CMK (cell line): ENCODE results near the gene NHLRC3.
"Not testable (repeated sequence)": the region's sequence is repeated elsewhere in the genome, so short reads cannot be mapped to it uniquely, and the experiment has no call there.

ENCODE experiments used
- DNase-seq: peaks from one replicate; pipeline ENCODE4 v3.0.0-alpha.2; 2010; ENCODE audit warnings: low read depth

NHLRC3 gene

DNA sequence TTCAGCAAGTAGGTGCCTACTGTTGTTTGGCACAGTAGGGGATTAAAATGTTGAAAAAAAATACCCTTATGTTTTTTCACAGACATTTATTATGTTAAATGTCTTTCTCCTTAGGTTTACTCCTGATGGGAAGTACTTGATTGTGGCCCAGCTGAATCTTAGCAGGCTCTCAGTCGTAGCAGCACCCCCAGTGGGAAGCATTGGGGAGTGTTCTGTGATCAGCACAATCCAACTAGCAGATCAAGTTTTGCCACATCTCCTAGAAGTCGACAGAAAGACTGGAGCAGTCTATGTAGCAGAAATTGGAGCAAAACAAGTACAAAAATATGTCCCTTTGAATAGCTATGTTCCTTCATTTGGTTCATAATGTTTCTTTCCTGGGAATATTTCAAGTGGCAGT, 9.3 kb downstream of the NHLRC3 start:
- DNase-seq: no peak

DNA sequence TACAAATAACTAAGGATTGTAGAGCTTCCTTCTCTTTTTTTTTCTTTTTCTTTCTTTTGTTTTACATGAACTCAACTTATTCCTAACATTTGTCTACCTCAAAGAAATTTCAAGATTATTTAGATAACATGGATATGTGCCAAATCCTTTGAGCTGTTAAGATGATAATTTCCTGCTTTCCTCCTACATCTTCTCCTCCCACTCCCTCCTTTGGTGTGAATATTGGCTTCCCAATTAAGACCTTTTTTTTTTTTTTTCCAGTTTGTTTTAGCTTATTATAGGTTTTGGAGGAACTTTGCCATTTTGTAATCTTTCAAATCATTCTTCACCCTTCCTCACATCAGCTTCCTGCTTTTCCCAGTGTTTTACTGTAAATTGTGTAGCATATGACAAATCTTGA, 10.6 kb downstream of the NHLRC3 start:
- no peak for DNase-seq

DNA sequence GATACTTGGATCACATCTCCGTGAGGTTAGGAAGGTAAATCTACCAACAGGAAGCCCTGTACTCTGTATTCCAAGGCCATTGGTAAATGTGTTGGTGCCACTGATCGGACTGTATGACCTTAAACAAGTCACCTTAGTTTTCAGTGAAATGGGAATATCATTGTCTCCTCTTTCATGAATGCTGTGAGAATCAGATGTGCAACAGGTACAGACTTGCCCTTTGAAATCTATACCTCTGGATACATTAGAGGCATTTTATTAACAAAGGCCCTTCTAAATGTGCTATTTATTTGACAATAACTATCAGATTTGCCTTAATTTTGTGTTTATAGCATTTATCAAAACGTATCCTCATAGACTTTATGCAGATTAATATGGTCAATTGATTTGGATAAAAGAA, 11.0 kb downstream of the NHLRC3 start:
- no peak for DNase-seq

DNA sequence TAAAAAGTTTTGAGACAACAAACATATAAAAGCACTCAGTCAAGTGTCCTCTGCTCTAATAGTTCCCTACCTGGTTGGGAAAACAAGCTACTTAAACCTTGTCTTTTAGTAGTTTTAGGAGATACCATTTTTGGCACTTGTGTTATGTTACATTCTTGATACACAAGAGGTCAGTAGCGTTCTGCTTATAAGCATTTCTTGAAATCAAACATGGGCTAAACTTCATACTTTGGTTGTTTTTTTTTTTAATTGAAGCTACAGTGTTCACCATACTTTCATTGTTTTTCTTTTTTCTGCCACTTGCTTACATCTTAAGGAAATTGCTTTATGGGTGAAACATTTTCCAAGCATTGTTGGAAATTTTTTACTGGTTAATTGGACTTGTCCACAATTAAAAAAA, 12.9 kb downstream of the NHLRC3 start:
- no peak for DNase-seq

DNA sequence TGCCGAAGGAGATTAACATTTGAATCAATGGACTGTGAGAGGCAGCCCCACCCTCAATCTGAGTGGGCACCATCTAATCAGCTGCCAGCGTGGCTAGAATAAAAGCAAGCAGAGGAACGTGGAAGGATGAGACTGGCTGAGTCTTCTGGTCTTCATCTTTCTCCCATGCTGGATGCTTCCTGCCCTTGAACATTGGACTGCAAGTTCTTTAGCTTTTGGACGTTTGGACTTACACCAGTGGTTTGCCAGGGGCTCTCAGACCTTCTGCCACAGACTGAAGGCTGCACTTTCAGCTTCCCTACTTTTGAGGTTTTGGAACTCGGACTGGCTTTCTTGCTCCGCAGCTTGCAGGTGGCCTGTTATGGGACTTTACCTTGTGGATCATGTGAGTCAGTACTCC, 14.7 kb downstream of the NHLRC3 start:
- no peak for DNase-seq

DNA sequence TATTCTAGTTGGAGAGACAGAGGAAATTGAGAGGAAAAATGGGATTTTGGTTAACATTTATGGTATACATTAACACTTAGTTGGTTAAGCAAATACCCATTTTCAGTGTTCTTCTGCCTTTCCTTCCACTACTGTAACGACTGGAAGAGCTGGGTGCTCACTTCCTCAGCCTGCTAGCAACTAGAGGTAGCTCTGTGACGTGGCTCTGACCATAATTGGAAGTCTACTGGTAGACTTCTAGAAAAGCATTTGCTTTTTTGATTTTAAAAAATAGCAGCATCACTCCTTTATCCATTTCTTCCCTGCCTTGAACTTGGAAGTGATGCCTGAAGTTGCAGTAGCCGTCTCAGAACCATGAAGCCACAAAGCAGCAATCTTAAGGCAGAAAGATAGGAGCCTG, 15.9 kb downstream of the NHLRC3 start:
- no peak for DNase-seq

DNA sequence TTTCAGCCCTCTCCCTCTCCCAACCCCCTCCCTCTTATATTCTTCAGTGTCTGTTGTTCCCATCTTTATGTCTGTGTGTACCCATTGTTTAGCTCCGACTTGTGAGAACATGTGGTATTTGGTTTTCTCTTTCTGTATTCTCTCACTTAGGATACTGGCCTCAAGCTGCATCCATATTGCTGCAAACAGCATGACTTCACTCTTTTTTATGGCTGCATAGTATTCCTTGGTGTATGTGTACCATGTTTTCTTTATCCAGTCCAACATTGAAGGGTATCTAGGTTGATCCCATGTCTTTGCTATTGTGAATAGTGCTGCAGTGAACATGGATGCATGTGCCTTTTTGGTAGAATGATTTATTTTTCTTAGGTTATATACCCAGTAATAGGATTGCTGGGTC, 17.8 kb downstream of the NHLRC3 start:
- DNase-seq: no peak

DNA sequence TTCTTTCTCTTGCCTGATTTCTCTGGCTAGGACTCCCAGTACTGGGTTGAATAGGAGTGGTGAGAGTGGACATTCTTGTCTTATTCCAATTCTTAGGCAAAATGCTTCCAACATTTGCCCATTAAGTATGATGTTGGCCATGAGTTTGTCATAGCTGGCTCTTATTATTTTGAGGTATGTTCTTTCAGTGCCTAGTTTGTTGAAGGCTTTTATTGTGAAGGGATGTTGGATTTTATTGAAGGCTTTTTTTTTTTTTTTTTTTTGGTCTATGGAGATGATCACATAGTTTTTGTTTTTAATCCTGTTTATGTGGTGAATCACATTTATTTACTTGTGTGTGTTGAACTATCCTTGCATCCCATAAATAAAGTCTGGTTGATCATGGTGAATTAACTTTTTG, 19.8 kb downstream of the NHLRC3 start:
- DNase-seq: no peak

DNA sequence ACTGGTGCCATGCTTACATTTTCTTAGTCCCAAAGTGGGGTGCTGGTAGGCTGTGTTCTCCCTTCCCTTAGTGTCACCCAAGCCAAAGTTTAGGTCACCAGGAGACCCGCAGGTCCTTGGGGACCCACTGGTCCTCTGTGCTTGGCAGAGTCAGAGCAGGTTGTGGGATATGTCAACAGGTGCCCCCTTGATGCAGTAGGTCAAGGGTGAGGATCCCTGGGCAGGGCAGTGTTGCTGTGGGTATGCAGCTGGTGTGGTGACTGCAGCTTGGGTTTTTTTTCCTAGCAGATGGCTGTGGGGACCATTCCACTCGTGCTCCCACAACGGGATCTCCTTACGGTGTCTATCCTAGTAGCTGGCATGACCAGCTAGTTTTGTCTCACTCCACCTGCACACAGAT, 23.7 kb downstream of the NHLRC3 start:
- DNase-seq: no peak

DNA sequence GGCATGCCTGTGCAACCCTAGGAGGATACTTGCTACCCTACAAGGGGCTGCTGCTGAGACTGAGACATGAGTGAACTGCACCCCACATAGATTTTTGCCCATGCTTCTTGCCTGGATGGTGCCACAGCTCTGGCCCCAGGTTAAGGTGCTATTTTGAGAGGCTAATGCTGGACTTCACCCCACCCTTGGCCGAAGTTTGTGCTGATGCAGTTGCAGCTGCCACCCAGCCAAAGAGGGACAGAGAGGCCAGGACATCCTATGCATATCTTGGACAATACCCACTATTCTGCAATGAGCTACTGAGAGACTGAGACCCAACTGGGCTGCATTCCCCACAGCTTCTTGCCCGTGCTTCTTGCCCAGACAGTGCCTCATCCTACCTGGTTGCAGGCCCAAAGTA, 34.6 kb downstream of the NHLRC3 start:
- no peak for DNase-seq

DNA sequence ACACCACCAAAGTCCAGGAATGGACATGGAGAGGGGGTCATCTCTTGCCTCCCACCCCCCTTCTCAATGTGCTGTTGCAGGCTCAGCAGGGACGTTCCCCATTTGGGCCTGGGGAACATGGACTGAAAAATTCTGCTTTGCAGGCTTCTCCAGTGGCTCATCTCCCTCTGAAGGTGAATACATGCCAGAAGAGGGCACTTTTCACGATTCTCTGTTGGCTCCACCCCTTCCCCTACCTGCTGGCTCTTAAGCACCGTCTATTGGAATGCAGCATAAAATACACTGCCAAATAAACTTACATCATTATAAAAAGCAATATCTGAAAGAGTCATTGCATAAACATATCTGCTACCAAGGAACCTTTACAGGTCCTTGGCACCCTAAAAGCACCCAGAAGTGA, 35.7 kb downstream of the NHLRC3 start:
- DNase-seq: no peak

DNA sequence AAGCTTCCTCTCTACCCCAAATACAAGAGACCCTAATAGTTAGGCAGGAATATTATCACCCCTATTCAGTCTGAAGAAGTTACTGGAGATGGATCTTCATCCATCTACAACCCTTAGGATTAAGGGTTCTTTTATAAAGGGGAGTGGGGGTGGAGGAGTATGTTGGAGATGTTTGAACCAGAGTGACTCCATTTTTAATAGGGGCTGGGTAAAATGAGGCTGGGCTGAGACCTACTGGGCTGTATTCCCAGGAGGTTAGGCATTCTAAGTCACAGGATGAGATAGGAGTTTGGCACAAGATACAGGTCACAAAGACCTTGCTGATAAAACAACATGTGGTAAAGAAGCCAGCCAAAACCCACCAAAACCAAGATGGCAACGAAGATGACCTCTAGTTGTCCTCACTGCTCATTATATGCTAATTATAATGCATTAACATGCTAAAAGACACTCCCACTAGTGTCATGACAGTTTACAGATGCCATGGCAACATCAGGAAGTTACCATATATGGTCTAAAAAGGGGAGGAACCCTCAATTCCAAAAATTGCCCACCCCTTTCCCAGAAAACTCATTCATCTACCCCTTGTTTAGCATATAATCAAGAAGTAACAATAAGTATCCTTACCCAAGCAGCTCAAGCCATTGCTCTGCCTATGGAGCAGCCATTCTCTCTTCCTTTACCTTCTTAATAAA, 48.1 kb downstream of the NHLRC3 start:
- DNase-seq: not testable (repeated sequence)

DNA sequence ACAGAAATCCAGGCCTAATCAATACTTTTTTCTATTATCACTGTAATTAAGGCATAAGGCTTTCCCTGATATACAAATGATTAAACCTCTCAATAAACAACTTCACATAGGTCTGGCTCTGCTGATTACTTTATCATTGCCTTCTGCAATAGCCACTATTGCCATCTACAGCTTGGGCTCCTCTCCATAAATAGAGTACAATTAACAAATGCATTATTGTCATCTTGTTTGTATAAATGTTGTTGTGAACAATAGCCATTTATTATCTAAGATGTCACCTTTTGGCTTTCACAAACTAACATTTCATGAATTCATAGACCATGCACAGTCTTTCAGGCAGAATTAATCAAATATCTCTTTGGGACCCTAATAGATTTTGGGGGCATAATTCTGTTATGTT, 53.3 kb downstream of the NHLRC3 start:
- DNase-seq: no peak

DNA sequence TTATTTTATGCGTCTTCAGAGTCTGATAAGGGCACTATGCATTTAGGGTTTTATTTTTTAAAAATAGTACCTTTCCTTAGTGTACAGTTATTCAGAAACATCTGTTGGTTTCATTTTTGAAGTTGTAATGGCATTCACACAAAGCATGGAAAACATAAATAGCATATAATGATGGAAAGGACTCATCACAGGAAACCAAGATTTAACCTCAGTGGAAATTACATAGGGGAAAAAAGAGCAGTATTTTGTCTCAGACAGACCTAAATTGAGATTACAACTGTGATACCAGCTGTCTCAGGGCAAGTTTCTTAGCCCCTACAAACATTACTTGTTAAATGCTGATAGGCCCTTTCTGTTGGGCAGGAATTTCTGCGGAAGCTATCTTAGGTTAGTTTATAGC, 57.2 kb downstream of the NHLRC3 start:
- DNase-seq: no peak

DNA sequence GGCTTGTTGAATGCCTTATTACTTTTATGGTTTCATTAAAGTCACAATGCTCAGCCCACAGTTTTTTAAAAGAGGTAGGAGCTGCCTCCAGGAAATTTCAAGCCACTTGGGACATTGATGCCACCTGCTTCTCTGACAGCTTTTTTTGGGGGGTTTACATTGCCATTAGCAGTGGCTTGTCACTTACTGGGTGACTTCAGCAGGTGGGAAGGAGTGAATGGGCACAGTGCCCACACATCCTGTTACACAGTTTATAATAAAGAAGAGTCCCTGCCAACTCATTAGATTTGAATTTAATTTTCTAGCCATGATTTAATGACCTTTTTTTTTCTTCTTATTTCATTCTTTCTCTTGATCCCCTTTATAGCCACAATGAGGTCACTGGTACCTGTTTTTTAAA, 61.0 kb downstream of the NHLRC3 start:
- DNase-seq: no peak
